Measurements from ENCODE around the gene TGFA.
A peak's percentile ranks its signal among the peaks of the same experiment; 100 is the strongest.

TGFA gene

GRCh38 chr2:70463581-70463980, 90.0 kb downstream of the TGFA start:
- DNase-seq (ENCODE audit: low read depth), result no peak

DNA sequence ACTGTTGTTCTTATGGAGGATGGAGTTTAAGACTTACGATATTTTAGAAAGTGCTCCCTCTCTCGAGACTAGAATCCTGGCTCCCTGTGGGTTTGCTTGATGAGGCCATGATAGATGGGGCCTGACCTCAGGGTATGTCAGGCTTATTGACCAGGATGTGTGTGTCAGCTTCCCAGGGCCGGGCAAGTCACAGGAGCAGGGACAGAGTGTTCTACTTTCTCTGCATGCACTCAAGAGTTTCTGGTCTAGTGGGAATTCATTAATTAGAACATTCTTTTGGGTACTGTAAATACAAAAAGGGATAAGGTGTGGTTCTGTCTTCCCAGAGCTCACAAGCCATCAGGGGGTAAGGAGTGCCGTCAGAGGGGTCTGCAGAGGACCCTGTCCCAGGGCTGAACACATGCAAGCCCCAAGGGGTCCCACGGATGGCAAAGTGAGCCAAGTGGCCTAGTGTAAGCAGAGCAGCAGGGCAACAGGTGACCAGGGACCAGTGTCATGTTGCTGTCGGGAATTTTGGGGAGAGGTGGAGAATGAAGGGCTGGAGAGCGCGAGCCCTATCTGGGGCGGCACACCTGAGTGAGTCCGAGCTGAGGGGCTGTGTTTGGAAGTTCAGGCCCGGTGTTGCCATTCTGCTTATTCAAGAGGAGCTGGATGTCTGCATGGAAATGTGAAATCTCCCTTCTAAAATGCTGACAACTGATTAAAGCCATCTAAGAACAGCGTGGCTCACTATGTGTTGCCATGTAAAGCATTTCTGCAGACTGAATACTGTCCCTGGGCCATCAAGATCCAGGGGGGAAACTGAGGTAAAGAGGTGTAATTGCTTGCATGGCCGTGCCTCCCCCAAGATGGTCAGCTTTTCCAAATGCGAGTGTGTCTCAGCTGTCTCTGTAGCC, 91.4 kb downstream of the TGFA start:
- no peak for DNase-seq (ENCODE audit: low read depth)

DNA sequence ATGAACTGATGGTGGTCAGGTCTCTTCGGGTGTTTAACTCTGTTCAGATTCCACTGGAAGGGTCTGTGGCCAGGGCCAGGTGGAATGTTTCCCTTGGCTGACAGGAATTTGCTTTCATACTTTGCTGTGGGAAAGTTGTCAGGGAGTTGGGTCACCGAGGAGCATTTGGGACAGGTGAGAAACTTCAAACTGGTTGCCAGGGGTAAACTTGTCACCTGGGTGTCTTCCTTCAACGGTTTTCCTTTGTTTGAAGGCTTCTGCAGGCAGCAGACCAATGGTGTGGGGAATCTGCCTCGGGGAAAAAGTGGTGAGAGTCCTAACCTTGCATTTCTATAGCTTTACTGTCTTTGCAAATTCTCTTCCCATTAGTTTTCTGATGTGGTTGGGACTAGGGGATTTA, 92.2 kb downstream of the TGFA start:
- no peak for DNase-seq (ENCODE audit: low read depth)

DNA sequence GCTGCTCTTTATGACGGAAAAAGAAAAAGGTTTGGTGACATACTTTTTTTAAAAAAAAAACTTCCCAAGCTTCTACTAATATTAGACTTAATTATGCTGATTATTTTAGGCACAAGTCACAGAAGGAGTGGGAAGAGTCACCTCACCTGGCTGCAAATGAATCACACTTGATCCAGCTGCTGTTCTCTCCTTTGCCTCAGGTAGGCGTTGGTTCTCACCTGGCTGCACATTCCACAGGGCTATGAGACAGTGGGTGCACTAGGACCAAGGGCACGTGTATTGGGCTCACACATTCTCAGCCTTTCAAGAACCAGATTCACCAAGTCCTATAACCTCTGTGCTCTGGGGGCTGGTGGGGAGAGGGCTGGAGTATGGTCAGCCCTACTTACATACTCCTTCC, 93.3 kb downstream of the TGFA start:
- no peak for DNase-seq (ENCODE audit: low read depth)

GRCh38 chr2:70458661-70459060, 95.0 kb downstream of the TGFA start:
- DNase-seq (ENCODE audit: low read depth), result no peak

- no peak for DNase-seq (ENCODE audit: low read depth)
Measured at GRCh38 chr2:70456585-70457495, 96.8 kb downstream of the TGFA start.

DNA sequence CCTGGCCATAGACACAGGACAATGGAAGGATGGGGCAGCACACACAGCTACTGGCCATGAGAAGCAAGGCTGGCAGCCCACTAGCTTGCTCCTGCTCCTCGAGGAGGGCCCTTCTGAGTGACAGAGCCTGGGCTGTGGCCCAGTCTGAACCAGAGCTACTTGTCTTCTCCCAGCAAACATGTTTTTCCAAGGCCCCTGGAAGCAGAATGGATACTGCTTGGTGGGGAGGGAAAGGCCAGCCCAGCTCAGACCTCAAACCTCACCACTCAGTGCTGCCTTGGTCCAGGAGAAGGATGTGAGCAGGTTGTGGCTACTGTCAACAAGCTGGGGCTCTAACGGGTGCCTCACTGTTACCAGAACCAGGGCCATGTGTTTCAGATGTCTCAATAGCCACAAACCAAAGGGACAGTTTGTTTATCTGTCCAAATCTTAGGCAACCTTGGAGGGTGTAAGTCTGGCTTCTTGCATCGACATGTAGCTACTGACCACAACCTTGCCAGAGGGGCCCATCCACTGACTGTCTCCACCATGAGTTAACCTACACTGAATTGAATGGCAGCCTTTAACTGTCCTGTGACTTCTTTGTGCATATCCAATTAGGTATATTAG, 98.6 kb downstream of the TGFA start:
- DNase-seq (ENCODE audit: low read depth), result no peak

DNA sequence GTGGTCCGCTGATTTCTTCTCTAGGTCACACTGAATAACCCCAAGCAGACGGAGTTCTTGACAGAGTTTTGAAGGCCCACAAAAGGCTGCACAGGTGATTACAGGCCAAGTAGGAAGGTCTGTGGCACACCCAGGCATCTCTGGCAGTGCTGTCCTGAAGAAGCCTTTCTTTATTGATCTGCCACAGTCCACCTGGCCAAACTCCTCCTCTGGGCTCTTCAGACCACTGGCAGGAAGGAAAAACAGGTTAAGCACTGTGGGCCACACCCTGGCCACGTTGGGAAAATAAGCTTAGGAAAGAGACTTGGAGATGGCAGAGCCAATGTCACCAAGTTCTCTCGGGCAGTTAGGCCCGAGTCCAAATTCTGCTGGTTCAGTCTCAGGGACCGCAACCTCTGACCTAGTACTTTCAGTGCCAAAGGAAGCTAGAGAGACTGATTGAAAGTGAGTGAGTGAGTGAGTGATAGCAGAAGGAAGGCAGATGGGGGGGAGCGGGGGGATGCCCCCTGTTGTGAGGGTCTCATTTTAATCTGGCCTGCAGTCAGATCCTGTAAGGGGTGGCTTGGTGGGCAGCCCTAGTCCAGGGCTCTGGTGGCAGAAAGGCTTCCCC, 102.9 kb downstream of the TGFA start:
- no peak for DNase-seq (ENCODE audit: low read depth)

DNA sequence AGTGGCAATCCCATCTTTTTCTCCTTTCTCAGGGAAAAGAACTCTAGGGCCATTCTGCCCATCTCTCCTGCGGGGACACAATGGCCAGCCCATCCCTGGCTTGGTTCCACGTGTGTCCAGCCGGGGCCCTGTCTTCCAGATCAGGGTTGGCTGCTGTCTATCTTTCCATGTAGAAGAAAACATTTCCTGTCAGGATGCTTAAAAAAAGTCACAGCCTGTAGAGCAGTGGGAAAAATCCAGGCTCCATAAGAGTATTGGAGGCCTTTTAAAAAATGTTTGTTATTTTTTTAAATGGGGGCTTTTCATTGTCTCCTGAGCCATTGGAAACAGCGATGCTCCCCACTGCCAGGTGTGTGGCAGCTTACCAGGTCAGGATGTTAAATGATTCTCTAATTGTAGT, 105.6 kb downstream of the TGFA start:
- no peak for DNase-seq (ENCODE audit: low read depth)

GRCh38 chr2:70443726-70444125, 109.9 kb downstream of the TGFA start:
- no peak for DNase-seq (ENCODE audit: low read depth)

DNA sequence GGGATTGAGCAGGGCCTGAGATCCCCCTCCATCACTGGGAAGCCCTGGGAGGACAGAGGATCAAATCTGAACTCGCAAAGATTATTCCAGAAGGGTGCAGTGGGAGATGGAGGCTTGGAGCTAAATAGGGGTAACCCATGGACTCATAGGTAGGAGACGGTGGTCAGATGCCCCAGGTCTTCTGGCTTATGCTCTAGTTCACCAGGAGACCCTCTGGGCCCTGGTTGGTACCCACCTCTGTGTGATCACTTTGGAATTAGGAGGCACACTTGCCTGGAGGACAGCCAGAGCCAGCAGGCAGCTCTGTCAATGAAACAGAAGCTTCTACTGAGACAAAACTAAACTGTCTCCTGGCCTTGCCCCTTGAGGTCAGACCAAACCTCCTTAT, 110.6 kb downstream of the TGFA start:
- DNase-seq (ENCODE audit: low read depth), result no peak

DNA sequence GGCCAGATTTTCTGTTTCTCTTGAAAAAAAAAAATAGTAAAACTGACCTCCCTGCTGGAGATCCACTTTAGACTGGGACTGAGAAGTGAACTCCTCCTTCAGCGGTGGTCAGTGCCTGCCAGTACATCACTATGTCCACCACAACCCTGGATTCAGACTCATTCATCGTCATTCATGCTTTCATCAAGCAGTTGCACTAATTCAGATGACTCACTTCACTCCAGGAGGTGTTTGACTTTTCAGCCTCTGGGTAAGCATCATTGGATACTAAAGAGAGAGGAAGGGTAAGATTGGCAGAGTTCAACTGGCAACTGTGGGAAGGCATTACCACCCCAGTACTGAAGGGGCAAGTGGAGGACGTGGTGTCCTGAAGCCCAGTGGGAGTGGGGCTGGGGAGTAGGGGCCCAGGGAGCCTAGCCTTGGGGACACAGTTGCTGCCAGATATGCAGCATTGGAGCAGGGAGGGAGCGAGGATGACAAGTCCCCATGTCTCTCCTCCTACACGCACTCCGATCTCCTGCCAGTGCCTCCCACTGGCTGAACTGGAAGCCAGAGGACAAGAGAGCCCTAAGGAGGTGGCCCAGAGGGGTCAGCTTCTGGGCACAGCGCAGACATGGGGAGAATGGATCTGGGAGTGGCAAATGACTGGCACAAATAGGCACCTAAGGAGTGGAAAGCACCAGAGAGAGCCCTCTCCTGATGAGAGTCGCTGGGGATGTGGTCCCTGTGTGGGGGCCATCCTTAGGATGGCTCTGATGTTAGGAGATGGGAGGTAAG, 111.1 kb downstream of the TGFA start:
- DNase-seq (ENCODE audit: low read depth), result peak; percentile 8

DNA sequence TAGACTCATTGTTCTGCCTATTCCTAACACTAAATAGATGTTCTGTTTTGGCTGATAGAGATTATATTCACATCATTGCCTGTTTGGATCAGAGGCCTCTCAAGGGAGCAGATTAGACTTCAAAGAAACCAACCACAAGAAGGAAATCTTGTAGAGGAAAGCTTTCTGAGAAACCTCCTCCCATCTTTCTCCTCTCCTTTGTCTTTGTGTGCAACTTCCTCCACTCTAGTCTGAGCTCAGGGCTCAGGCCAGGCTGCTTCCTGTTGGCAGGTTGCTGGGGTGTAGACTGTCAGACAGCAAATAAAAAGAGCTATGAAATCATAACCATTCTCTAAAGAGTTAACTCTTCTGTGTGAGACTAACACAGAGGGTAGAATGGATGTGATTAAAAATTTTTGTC, 113.0 kb downstream of the TGFA start:
- no peak for DNase-seq (ENCODE audit: low read depth)

DNA sequence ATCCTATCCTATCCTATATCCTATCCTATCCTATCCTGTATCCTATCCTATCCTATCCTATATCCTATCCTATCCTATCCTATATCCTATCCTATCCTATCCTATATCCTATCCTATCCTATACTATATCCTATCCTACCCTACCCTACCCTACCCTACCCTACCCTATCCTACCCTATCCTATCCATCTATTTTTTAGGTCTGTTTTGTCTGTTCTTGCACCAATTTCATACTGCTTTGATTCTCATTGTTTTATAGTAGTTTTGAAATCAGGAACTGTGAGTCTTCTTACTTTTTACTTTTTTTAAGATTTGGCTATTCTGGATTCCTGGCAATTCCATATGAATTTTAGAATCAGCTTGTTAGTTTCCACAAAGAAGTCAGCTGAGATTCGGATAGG, 118.5 kb downstream of the TGFA start:
- DNase-seq (ENCODE audit: low read depth), result no peak

DNA sequence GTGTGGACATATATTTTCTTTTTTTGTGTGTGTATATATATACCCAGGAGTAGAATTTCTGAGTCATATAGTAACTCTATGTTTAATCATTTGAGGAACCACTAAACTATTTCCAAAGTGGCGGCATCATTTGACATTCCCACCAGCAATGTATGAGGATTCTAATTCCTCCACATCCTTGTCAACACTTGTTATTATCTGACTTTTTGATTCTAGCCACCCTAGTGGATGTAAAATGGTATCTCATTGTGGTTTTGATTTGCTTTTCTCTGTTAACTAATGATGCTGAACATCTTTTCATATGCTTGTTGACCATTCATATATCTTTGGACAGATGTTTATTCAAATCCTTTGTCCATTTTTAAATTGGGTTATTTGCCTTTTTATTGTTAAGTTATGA, 120.3 kb downstream of the TGFA start:
- DNase-seq (ENCODE audit: low read depth), result no peak

- no peak for DNase-seq (ENCODE audit: low read depth)
Measured at GRCh38 chr2:70431716-70432347, 121.8 kb downstream of the TGFA start.

DNA sequence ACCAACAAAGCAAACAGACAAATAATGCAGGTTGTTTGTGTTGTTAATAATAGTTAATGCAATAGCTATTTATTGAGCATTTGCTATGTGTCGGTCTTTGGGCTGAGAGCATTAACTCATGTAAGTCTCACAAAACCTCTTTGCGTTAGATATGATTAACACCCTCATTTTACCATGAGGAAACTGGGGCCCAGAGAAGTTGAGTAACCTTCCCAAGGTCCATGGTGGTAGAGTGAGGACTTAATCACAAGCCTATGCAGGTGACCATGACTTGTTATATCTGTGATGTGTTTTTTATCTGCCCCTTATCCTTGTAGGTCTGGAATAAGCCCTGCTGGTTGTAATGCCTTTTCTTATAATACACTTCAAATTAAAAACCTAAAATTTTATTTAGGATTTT, 127.3 kb downstream of the TGFA start:
- DNase-seq (ENCODE audit: low read depth), result no peak

- DNase-seq (ENCODE audit: low read depth), result no peak
Measured at GRCh38 chr2:70425682-70426301, 127.8 kb downstream of the TGFA start.

DNA sequence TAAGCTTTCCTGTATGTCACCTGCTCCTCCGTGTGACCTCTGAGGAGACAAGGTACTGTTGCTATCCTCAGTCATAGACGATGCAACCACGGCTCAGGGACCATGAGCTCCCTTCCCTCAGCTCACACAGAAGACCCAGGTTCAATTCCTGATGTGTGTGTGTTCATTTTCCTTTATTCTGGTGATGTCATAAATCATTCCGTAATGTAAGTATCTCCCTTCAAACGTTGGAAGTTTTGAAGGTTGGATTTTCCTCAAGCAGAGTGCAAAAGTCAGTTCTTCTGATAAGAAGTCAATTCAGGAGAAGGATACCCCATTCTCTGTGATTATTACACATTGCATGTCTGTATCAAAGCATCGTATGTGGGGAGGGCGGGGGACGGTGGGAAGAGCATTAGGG, 132.9 kb downstream of the TGFA start:
- DNase-seq (ENCODE audit: low read depth), result no peak

- no peak for DNase-seq (ENCODE audit: low read depth)
Measured at GRCh38 chr2:70420143-70420542, 133.5 kb downstream of the TGFA start.

DNA sequence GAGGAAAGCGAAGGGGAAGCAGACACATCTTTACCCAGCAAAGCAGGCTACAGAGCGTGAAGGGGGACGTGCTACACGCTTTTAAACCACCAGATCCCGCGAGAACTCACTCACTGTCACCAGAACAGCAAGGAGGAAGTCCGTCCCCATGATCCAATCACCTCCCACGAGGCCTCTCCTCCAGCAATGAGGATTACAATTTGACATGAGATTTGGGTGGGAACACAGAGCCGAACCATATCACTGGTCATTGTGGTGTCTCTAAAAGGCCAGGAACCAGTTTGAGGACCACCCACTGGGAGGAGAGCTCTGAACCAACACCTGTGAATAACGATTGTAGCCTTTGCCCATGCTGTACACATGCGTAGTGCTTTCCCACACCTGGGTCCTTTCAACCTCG, 135.1 kb downstream of the TGFA start:
- no peak for DNase-seq (ENCODE audit: low read depth)

Measured in iris pigment epithelial cell (primary cell).